Panc1 (cell line): ENCODE measurements around the gene NLGN2. TPM values are rescaled to one million over a fixed set of nuclear protein-coding genes. Genes with fewer than 3 reads are reported as not detected.

ENCODE experiments used
- ATAC-seq: fragments of 200-7000 bp; cut with Tn5 transposase; 2 replicates; pipeline ENCODE4 v1.9.1; 2020; ENCODE audit warnings: mild to moderate bottlenecking, moderate library complexity
- BruUV-seq: library from RNA; stranded (reverse); fragments of 400-500 nt; replicated peaks from 2 replicates; lab custom pipeline; 2021; lab: Mats Ljungman, UMichigan
- CTCF ChIA-PET: fragments of 300-600 bp; sonication (Branson Sonifier 250); formaldehyde crosslinking; loops from one replicate; lab custom pipeline; 2022; ENCODE audit warnings: antibody characterized with exemption; lab: Charles Lee
- POLR2A ChIA-PET: fragments of 300-600 bp; sonication (Branson Sonifier 250); formaldehyde crosslinking; loops from one replicate; lab custom pipeline; 2022; ENCODE audit warnings: antibody characterized with exemption; lab: Charles Lee
- DNase-seq: peaks from one replicate; pipeline ENCODE4 v3.0.0-alpha.2; 2010; ENCODE audit warnings: low read depth, low spot score
- H3K27ac ChIP-seq: 2 replicates; pipeline ENCODE4 v1.5.1; 2011; ENCODE audit warnings: mild to moderate bottlenecking, low read length, inconsistent platforms
- H3K27me3 ChIP-seq: fragments of 200-500 bp; sonication (Bioruptor generic); 2 replicates; pipeline ENCODE4 v1.6.0; 2014; ENCODE audit warnings: low read length, inconsistent platforms; ENCODE audit not compliant: control insufficient read depth, insufficient read depth
- H3K36me3 ChIP-seq: fragments of 200-500 bp; sonication (Bioruptor generic); 2 replicates; pipeline ENCODE4 v1.5.1; 2014; ENCODE audit warnings: inconsistent platforms, mild to moderate bottlenecking, low read length, moderate library complexity; ENCODE audit not compliant: control insufficient read depth, insufficient read depth
- H3K4me1 ChIP-seq: 2 replicates; pipeline ENCODE4 v1.5.1; 2011; ENCODE audit warnings: inconsistent platforms, mild to moderate bottlenecking, low read length, moderate library complexity; ENCODE audit not compliant: control insufficient read depth, insufficient read depth
- H3K4me3 ChIP-seq, 2 experiments: 2 replicates each; pipeline ENCODE4 v1.5.1; 2011 to 2012; ENCODE audit warnings: low read depth in 2 of 2, low read length in 2 of 2, mild to moderate bottlenecking in 2 of 2, inconsistent platforms in 1 of 2, moderate library complexity in 1 of 2
- H3K9me3 ChIP-seq: fragments of 200-500 bp; sonication (Bioruptor generic); 2 replicates; pipeline ENCODE4 v1.5.1; 2014; ENCODE audit warnings: low read depth, mild to moderate bottlenecking, inconsistent platforms, low read length, moderate library complexity; ENCODE audit not compliant: control insufficient read depth, insufficient read depth
- CTCF ChIP-seq: fragments of 450-650 bp; IDR thresholded peaks from 2 replicates; pipeline ENCODE4 v1.5.1; 2017; ENCODE audit warnings: mild to moderate bottlenecking
- POLR2AphosphoS5 ChIP-seq: IDR thresholded peaks from 2 replicates; pipeline ENCODE4 v1.6.1; 2012; ENCODE audit warnings: mild to moderate bottlenecking, low read depth, low read length, moderate library complexity
- REST ChIP-seq, 2 experiments: IDR thresholded peaks; 2 replicates each; pipeline ENCODE4 v1.6.1; 2011 to 2012; ENCODE audit warnings: low read depth in 2 of 2, control low read depth in 1 of 2, low read length in 1 of 2, mild to moderate bottlenecking in 1 of 2, moderate library complexity in 1 of 2; ENCODE audit not compliant: insufficient read depth in 1 of 2
- SIN3A ChIP-seq: IDR thresholded peaks from 2 replicates; pipeline ENCODE4 v1.6.1; 2012; ENCODE audit warnings: low read depth, mild to moderate bottlenecking, low read length, moderate library complexity, borderline replicate concordance; ENCODE audit not compliant: insufficient read depth
- TCF7L2 ChIP-seq: IDR thresholded peaks from 2 replicates; pipeline ENCODE4 v1.6.1; 2011; ENCODE audit warnings: mild to moderate bottlenecking, low read depth, low read length, inconsistent platforms
- in situ Hi-C: cut with HindIII; loops from 2 replicates; pipeline ENCODE4 v1.10.0; 2016; ENCODE audit warnings: low sequenced_read_pairs, low pct_unique_long_range_greater_than_20kb
- intact Hi-C: fragments of 100-400 bp; cut with micrococcal nuclease; formaldehyde crosslinking; loops from one replicate; pipeline ENCODE4 v1.10.0; 2022; ENCODE audit not compliant: unreplicated experiment
- total RNA-seq: library from RNA; stranded (reverse); gene quantifications from one replicate; pipeline ENCODE4 v1.2.1, GENCODE V29; 2021; ENCODE audit not compliant: unreplicated experiment

The NLGN2 gene
- total RNA-seq, 1 experiment from 2014 or later = 33.6 TPM

GRCh38 chr17:7443499-7444485 lies 36.1 kb downstream of the NLGN2 start:
- POLR2A ChIA-PET = no interaction called here
- intact Hi-C loops = no loop called here

More at GRCh38 chr17:7443499-7444485, 36.1 kb downstream of the NLGN2 start:
- Histone ChIP-seq H3K27me3 (no peaks in the 10 kb centered on the region), H3K27ac (no peak overlapping the region), H3K4me1 (peaks cover 16% of the 10 kb centered on the region), H3K36me3 (no peaks in the 10 kb centered on the region), H3K4me3 (no peak overlapping the region), H3K9me3 (no peaks in the 10 kb centered on the region)
- CTCF ChIA-PET = no interaction called here
- DNase-seq = no peak
- in situ Hi-C loops = no loop called here
- TF ChIP-seq CTCF (no peak), POLR2AphosphoS5 (no peak), TCF7L2 (no peak), REST (IDR thresholded peaks at IDR 0.05; ENCODE audit: insufficient read depth in 1 of 2, low read depth in 2 of 2, low read length in 1 of 2) (no peak), SIN3A (no peak)
- no TSS peak for BruUV-seq
- no peak for ATAC-seq
